Measurements from ENCODE around the gene KCNC1. TPM values are rescaled to one million over a fixed set of nuclear protein-coding genes. Genes with fewer than 3 reads are reported as not detected.

Gene KCNC1
- total and polyA plus RNA-seq, 2 donors (not counting 1 experiment from before 2014, with no cell fraction given), result under 0.01 TPM; not detected in 1

- no peaks in the 10 kb centered on the region for H3K9me3 ChIP-seq (ENCODE audit: control insufficient read depth, insufficient read depth, low read depth, low read length)
- peaks cover 4% of the 10 kb centered on the region for H3K27me3 ChIP-seq (ENCODE audit: control insufficient read depth, insufficient read depth, low read length)
- no peaks in the 10 kb centered on the region for H3K36me3 ChIP-seq (ENCODE audit: control insufficient read depth, insufficient read depth, low read length)
- H3K4me1 ChIP-seq (ENCODE audit: control insufficient read depth, extremely low read depth, insufficient read depth, low read length), result no peaks in the 10 kb centered on the region
- H3K4me3 ChIP-seq (replicated peaks in 1 of 4; ENCODE audit: control extremely low read depth in 1 of 4, insufficient read depth in 1 of 4, low read depth in 3 of 4, low read length in 4 of 4), result no peak overlapping the region
- H4K20me1 ChIP-seq (ENCODE audit: control insufficient read depth, extremely low read depth, insufficient read depth, low read length), result no peaks in the 10 kb centered on the region
- H2AFZ ChIP-seq (ENCODE audit: low read length), result no peak overlapping the region
- H3K4me2 ChIP-seq (ENCODE audit: extremely low read depth, insufficient read depth, low read length), result no peak overlapping the region
- H3K9ac ChIP-seq (ENCODE audit: insufficient read depth, low read length), result no peak overlapping the region
- H3K79me2 ChIP-seq (ENCODE audit: control insufficient read depth, insufficient read depth, low read length), result no peaks in the 10 kb centered on the region
- TF ChIP-seq EZH2 (IDR thresholded peaks at IDR 0.05; ENCODE audit: low read length, missing control alignments) (no peak), CTCF (conservative IDR thresholded peaks at IDR 0.05 in 1 of 2, IDR thresholded peaks at IDR 0.05 in 1 of 2; ENCODE audit: low read depth in 1 of 2, low read length in 2 of 2) (no peak)
- no peak overlapping the region for H3K27ac ChIP-seq (ENCODE audit: insufficient read depth, low read length)
- no peak for DNase-seq (ENCODE audit: low read depth in 2 of 2)
Measured at GRCh38 chr11:17778352-17778751, 43.8 kb downstream of the KCNC1 start.

GRCh38 chr11:17778956-17779860 is 44.6 kb downstream of the KCNC1 start:
- Histone ChIP-seq H4K20me1 (ENCODE audit: control insufficient read depth, extremely low read depth, insufficient read depth, low read length) (no peaks in the 10 kb centered on the region), H2AFZ (ENCODE audit: low read length) (no peak overlapping the region), H3K79me2 (ENCODE audit: control insufficient read depth, insufficient read depth, low read length) (no peaks in the 10 kb centered on the region), H3K4me3 (replicated peaks in 1 of 4; ENCODE audit: control extremely low read depth in 1 of 4, insufficient read depth in 1 of 4, low read depth in 3 of 4, low read length in 4 of 4) (no peak overlapping the region), H3K4me2 (ENCODE audit: extremely low read depth, insufficient read depth, low read length) (no peak overlapping the region), H3K4me1 (ENCODE audit: control insufficient read depth, extremely low read depth, insufficient read depth, low read length) (no peaks in the 10 kb centered on the region), H3K36me3 (ENCODE audit: control insufficient read depth, insufficient read depth, low read length) (no peaks in the 10 kb centered on the region), H3K27ac (ENCODE audit: insufficient read depth, low read length) (no peak overlapping the region), H3K9ac (ENCODE audit: insufficient read depth, low read length) (no peak overlapping the region), H3K27me3 (ENCODE audit: control insufficient read depth, insufficient read depth, low read length) (peaks cover 4% of the 10 kb centered on the region), H3K9me3 (ENCODE audit: control insufficient read depth, insufficient read depth, low read depth, low read length) (no peaks in the 10 kb centered on the region)
- no peak for DNase-seq (ENCODE audit: low read depth in 2 of 2)
- TF ChIP-seq CTCF (conservative IDR thresholded peaks at IDR 0.05 in 1 of 2, IDR thresholded peaks at IDR 0.05 in 1 of 2; ENCODE audit: low read depth in 1 of 2, low read length in 2 of 2), result no peak
- TF ChIP-seq EZH2 (IDR thresholded peaks at IDR 0.05; ENCODE audit: low read length, missing control alignments), result no peak

- no peak for DNase-seq (ENCODE audit: low read depth in 2 of 2)
Measured at GRCh38 chr11:17779861-17780594, 45.4 kb downstream of the KCNC1 start.

More at GRCh38 chr11:17779861-17780594, 45.4 kb downstream of the KCNC1 start:
- peaks cover 4% of the 10 kb centered on the region for H3K27me3 ChIP-seq (ENCODE audit: control insufficient read depth, insufficient read depth, low read length)
- no peak overlapping the region for H3K4me3 ChIP-seq (replicated peaks in 1 of 4; ENCODE audit: control extremely low read depth in 1 of 4, insufficient read depth in 1 of 4, low read depth in 3 of 4, low read length in 4 of 4)
- H3K9me3 ChIP-seq (ENCODE audit: control insufficient read depth, insufficient read depth, low read depth, low read length), result no peaks in the 10 kb centered on the region
- H3K4me1 ChIP-seq (ENCODE audit: control insufficient read depth, extremely low read depth, insufficient read depth, low read length), result no peaks in the 10 kb centered on the region
- H2AFZ ChIP-seq (ENCODE audit: low read length), result no peak overlapping the region
- H3K9ac ChIP-seq (ENCODE audit: insufficient read depth, low read length), result no peak overlapping the region
- no peaks in the 10 kb centered on the region for H4K20me1 ChIP-seq (ENCODE audit: control insufficient read depth, extremely low read depth, insufficient read depth, low read length)
- no peak overlapping the region for H3K4me2 ChIP-seq (ENCODE audit: extremely low read depth, insufficient read depth, low read length)
- H3K27ac ChIP-seq (ENCODE audit: insufficient read depth, low read length), result no peak overlapping the region
- no peaks in the 10 kb centered on the region for H3K36me3 ChIP-seq (ENCODE audit: control insufficient read depth, insufficient read depth, low read length)
- no peaks in the 10 kb centered on the region for H3K79me2 ChIP-seq (ENCODE audit: control insufficient read depth, insufficient read depth, low read length)
- TF ChIP-seq CTCF (conservative IDR thresholded peaks at IDR 0.05 in 1 of 2, IDR thresholded peaks at IDR 0.05 in 1 of 2; ENCODE audit: low read depth in 1 of 2, low read length in 2 of 2) (no peak), EZH2 (IDR thresholded peaks at IDR 0.05; ENCODE audit: low read length, missing control alignments) (no peak)
